ENCODE measurements around the gene NABP2.

- TF ChIP-seq CTCF (IDR thresholded peaks at IDR 0.05 in 8 of 11, conservative IDR thresholded peaks at IDR 0.05 in 3 of 11) (peak in 4 of 11 experiments; percentile 7 to 35 (median 14)), POLR2AphosphoS5 (IDR thresholded peaks at IDR 0.05) (peak in 1 of 3 donors; percentile 24)
Observed at GRCh38 chr12:56189918-56190694, 34.0 kb upstream of the NABP2 start.
